Right hindlimb (tissue), 1 donor: ENCODE data around the gene SPDL1.
A peak's percentile ranks its signal among the peaks of the same experiment; 100 is the strongest.

ENCODE experiments used
- DNase-seq: peaks from one replicate; pipeline ENCODE4 v3.0.0-alpha.2; 2018

The SPDL1 gene

DNA sequence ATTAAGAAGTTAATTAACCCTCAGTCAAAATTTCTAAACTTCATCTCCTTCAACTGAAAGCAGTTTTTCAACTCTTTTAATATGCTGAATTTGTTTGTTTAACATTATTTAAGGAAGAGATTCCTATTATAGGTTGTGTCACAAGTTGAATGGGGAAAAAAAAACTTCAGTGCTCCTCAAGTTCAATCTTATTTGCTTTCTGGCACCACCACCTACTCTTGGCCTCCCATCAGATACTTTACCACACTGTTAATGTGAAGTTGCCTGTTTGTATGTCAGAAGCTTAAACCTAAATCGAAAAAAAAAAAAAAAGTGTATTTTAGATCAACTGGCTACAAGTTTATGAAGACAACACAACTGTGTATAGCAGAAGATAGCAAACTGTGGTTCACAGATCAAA lies 49.4 kb downstream of the SPDL1 start:
- DNase-seq: no peak

DNA sequence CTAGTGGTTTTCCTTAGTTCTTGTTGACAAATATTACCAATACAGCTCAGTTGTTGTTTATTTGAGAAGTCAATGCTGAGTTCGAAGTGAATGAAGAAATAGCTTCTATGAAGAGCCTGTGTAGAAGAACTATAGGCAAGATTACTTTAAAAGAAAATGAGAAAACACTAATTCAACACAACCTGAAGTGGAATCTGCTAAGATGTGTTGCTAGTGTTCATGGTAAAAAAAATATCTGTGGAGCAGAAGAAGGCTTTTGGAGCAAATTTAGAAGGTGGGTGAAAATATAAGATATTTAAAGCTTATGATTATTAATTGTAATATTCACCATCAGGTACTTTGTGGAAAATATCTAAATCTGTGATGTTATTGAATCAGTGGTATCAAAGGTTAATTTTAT lies 51.0 kb downstream of the SPDL1 start:
- DNase-seq: no peak

DNA sequence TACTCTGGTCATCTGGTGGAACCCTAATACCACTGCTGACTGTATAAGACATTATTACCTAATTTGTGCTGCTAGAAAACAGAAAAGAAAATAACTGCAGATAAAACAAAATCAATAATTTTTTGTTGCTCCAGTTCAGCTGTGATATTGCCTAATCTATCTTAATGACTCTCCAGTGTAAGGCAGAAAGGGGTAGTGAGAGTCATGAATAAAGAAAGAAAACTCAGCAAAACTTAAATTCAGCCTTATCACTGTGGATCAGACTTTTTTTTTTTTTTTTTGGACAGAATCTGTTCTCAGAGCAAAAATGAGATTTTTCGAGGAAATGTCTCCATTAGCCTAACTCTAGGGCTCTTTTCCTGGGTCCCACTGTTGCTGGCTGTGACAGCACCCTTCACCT lies 52.4 kb downstream of the SPDL1 start:
- DNase-seq: no peak

DNA sequence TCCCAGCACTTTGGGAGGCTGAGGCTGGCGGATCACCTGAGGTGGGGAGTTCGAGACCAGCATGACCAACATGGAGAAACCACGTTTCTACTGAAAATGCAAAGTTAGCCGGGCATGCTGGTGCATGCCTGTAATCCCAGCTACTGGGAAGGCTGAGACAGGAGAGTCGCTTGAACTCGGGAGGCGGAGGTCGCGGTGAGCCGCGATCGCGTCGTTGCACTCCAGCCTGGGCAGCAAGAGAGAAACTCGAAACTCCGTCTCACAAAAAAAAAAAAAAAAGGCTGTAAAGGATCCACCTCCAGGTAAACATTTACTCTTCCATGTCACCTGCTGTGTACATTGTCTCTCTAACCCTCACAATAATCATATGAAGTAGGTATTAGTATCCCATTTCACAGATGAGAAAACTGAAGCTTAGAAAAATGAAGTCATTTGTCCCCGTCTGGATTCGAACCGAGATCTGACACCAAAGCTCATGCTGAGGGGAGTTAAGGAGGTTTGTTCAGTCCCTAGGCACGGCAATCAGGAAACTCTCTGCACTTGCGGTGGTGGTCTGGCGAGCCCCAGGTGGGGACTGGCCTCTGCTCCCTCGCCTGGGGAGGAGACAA lies 53.0 kb downstream of the SPDL1 start:
- DNase-seq: no peak

DNA sequence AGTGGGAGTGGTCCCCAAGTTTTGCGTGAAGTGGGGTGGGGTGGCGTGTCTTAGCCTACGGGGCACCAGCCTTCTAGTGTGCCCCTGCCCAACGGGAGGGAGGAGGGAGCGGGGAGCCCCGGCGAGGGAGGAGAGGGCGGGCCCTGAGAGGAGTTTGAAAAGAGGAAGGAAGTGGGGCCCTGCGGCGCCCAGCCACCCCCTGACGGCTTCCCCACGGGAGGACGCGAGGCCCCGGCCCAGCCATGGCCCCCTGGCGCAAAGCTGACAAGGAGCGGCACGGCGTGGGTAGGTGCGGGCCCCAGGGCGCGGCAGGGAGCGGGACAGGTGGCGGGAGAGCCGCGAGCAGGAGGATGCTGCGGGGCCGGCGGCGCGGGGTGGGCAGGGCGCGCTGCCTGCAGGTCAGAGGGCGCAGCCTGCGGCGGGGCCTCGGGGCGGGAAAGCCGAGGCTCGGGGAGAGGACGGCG lies 53.5 kb downstream of the SPDL1 start, which contains the start of gene DOCK2:
Gene DOCK2, plus strand, starts transcription at position 191 of the 464 bp plus-strand sequence. Its CDS starts 52 bp downstream, at position 243.
- peak; percentile 25 for DNase-seq

DNA sequence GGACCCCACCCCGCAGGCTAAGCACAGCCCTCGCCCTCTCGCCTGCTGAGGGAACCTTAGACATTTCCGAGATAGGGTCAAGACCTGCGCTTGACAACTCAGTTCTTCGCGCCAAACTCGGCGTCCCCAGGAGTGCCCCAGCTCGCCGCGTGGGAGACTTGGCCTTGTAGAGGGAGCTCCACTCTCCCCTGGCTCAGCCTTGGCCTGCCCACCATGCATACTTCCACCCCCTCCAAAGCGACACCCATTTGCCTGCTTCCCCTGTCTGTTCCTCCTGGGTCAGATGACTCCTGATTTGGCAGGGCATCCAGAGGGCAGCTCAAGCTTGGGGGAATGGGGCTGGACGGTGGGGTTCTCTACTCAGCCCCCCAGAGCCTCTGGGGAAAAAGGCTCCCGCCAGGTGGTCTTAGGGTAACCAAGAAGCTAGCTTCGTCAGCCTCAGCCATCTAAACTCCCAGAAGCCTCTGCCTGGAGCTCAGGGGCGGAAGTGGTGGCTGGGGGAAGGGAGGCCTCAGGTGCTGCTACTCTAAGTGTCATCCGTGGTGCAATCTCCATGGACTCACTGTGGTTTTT lies 54.1 kb downstream of the SPDL1 start:
- no peak for DNase-seq

DNA sequence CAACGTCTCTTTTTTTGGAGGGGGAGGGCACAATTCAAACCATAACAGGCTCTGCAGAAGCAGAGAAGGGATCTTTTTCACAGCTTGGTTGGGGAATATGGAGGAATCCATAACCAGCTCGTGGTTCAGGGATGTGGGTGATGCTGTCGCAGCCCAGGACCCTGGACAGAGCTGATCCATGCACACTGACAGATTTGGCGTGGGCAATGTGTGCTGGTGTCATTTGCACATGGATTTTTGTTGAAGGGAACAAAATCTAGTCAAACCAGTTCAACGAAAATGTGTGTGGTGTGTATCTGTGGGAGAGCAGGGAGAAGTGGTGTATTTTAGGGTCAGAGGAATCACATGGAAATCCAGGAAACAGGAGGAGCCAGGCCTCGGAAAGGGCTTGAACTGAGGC lies 57.7 kb downstream of the SPDL1 start:
- DNase-seq: peak; percentile 30

DNA sequence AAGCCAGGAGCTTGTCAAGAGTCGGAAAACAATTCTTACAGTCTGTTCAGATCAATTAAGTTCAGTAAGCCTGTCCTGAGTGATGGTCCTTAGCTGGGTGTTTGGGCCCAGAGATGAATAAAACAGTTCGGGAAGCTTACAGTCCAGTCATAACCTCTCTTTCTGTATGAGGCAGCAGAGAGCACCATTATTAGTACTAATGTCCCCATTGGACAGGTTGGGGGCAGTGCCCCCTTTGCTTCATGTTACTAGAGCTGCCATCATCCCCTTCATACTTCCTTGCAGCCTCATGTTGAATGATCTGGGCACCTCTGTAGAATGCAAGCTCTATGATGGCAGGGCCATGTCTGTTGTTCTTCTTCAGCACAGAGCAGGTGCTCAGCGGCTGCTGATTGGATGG lies 63.3 kb downstream of the SPDL1 start:
- no peak for DNase-seq

DNA sequence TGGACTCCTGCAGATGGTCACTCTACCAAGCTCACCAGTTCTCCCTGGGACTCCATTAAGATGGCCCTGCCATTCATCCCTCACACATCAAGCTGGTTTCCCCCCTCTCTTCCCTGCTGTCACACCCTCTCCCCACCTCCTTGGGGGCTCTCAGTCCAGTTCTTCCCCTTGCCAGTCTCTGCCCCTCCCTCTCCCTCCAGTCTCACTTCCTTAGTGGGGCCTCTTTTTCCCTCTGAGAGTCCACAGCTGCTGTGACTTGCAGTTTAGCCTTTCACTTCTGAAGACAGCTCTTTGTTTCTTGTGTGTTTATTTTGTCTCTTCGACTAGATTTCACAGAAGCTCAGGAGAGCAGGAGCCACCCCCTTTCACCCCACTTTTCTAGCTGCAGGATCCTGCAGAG lies 64.0 kb downstream of the SPDL1 start:
- no peak for DNase-seq

DNA sequence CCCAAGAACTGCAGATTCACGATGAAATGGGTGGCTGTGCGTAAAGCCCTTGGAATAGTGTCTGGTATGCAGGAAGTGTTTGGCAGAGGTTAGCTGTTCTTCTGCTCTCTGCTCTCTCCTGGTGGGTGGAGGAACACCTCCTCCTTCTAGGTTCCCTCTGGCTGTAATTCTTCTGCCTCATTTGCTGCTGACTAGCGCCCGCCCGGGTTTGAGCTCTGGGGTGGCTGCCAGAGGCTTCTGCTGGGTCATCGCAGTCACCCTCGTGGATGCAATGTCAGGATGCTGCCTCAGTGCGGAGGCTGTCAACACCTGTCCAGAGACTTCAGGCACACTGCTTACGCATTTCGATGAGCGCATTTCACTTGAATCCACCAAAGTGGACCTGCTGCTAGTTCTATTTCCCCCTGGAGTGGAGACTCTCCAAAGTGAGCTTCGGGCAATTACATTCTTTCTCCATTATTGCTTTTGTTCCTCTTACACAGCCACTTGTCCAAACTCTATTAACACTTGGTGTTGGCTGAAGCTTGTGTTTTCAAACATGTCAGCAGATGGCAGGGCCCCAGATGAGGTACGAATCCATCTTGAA lies 65.2 kb downstream of the SPDL1 start:
- DNase-seq: no peak

DNA sequence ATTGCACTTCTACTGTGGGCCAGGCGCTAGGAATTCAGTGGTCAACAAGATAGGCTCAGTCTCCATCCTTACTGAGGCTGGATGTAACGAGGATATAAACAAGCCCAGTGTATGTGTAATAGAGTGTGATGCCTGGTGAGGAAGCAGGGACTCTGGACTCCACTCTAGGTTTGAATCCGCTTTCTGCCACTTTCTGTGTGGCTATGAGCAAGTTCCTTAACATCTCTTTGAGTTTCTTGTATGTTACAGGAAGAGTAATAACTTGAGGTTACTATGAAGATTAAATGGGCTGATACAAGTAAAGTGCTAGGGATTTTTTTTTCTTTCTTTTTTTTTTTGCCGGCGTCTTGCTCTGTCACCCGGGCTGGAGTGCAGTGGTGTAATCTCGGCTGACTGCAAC lies 65.9 kb downstream of the SPDL1 start:
- DNase-seq: no peak

DNA sequence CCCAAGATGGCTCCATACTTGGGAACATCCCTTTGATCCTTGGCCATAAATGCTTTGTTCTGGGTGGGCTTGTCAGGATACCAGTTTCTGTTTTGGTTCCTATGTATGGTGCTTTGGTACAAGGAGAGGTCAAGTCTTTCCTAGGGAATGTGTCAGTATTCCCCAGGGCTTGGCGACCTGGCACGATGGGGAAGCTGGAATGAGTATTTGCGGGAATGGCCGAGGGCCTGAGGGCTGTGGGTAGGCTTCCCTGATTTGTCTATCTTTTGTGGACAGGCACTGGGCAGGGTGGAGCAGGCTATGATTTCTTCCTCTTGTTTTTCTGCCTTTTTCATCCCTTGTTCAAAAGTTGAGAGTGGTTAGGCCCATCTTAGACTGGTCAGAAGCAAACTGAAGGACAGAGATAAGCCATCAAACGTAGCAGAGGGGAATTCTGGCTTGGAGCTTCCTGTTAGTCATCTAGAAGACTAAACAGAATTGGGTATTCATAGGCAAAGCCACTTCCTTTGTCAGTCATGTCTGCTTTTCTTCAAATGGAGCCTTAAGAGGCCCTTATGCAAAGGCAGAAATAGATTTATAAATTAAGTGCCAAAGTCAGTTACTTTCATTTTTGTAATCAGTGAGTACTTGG lies 67.2 kb downstream of the SPDL1 start:
- DNase-seq: no peak

DNA sequence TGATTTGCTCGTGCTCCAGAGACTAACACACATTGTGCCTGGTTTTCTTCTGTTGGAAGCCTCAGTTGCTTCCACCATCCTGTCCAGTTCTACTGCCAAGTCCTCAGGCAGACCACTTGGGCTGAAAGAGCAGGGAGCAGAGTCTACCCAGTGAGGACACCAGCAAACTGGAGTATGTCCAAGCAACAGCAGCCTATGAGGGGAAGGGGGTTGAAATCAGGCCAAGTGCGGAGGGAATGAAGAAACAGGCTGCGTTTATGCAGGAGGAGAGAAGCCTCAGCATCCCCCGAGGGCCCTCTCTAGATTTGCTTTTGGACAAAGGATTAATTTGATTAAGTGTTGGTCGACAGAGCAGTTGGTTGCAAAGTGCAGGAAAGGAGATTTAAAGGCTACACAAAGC lies 68.0 kb downstream of the SPDL1 start:
- DNase-seq: peak; percentile 31

DNA sequence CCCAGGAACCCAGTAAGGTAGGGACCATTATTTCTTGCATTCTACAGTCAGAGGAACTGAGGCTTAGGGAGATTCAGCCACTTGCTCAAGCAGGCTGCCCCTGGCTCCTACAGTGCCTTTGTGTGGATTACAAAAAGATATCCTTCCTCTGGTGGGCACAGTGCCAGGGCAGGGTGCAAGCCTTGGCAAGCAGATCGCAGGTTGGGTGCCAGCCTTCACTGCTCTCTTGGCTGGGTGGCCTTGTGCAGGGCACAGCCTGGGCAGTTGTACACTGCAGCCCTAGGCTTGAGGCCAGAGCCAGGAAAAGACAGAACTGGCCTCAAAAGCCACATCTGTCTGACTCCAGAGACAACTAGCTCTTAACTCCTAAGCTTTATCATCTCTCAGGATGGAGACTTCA lies 68.5 kb downstream of the SPDL1 start:
- DNase-seq: no peak

DNA sequence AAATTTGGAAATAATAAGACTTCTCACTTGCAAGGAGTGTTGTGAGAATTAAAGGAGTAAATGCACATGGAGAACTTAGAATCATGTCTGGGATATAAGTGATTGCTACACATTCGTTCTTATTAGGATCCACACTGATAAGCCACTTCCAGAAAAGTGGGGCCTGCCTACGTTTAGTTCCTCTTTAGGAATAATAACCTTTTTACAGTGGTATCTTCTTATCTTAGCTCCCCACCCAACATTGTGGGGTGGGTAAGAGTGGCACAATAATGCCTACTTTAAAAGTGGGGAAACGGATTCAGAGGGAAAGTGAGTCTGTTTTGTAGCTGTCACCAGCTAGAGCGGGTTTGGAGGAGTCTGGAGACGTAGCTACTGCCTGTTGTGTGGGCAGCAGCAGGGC lies 69.5 kb downstream of the SPDL1 start:
- DNase-seq: no peak
